SU-DHL-6 (cell line): ENCODE data around the gene CEBPG.

ENCODE experiments used
- CTCF ChIP-seq: fragments of 200-600 bp; sonication (generic); IDR thresholded peaks from one replicate; pipeline ENCODE4 v1.5.1; 2017; ENCODE audit warnings: antibody characterized with exemption, mild to moderate bottlenecking, low read length, moderate library complexity; ENCODE audit not compliant: insufficient read depth, poor library complexity, severe bottlenecking
- EZH2phosphoT487 ChIP-seq: fragments of 200-600 bp; sonication (generic), shearing (Covaris generic); conservative IDR thresholded peaks from 2 replicates; pipeline ENCODE4 v1.6.1; 2018; ENCODE audit warnings: mild to moderate bottlenecking, antibody characterized with exemption, low read length, moderate library complexity, mixed read lengths

- no peak for TF ChIP-seq CTCF
- TF ChIP-seq EZH2phosphoT487, result no peak
Observed at GRCh38 chr19:33376941-33377557, 3.5 kb downstream of the CEBPG start.
